HepG2 (cell line): ENCODE data around the gene SNUPN. TPM values are rescaled to one million over a fixed set of nuclear protein-coding genes. Genes with fewer than 3 reads are reported as not detected.

Experiments
- ATAC-seq: fragments of 200-7000 bp; cut with Tn5 transposase; 3 replicates; pipeline ENCODE4 v1.9.1; 2020; ENCODE audit warnings: mild to moderate bottlenecking, moderate library complexity
- BruUV-seq: library from RNA; stranded (reverse); fragments of 400-500 nt; replicated peaks from 2 replicates; lab custom pipeline; 2021; lab: Mats Ljungman, UMichigan
- CTCF ChIA-PET: fragments of 300-600 bp; formaldehyde crosslinking; extraction: SDS; loops from one replicate; lab custom pipeline; 2021; ENCODE audit warnings: low total read pairs, inconsistent platforms, low intra/inter-chr PET ratio; lab: Yijun Ruan, JAX
- POLR2A ChIA-PET: fragments of 350-600 bp; sonication (Branson Sonifier 250); formaldehyde crosslinking; loops from one replicate; lab custom pipeline; 2020; ENCODE audit warnings: antibody characterized with exemption, inconsistent platforms; lab: Yijun Ruan, JAX
- DNase-seq: peaks from one replicate; pipeline ENCODE4 v3.0.0-alpha.2; 2015; ENCODE audit warnings: low spot score
- FAIRE-seq: peaks from 3 replicates; lab custom pipeline; 2011; peaks lifted over from hg19 to GRCh38; lab: Jason Lieb, UNC
- H2AFZ ChIP-seq: one replicate; pipeline ENCODE4 v1.6.1; 2011; ENCODE audit warnings: low read length, inconsistent platforms
- H3K27ac ChIP-seq: fragments of 300-600 bp; 3 replicates; pipeline ENCODE4 v1.8.0; 2011; ENCODE audit warnings: mixed run types, mild to moderate bottlenecking, mixed read lengths, low read length, inconsistent platforms; ENCODE audit not compliant: insufficient read depth; ENCODE audit errors: extremely low read length
- H3K27me3 ChIP-seq, 2 experiments: fragments of 200-600 bp in 1 of 2; 2 replicates in 1 of 2; 3 replicates in 1 of 2; pipeline versions ENCODE4 v1.6.0 to v1.8.0; 2011; ENCODE audit warnings: low read length in 2 of 2, mild to moderate bottlenecking in 2 of 2, moderate library complexity in 2 of 2, inconsistent platforms in 1 of 2; ENCODE audit not compliant: insufficient read depth in 2 of 2, control insufficient read depth in 1 of 2
- H3K36me3 ChIP-seq, 2 experiments: fragments of 200-600 bp in 1 of 2; replicated peaks in 1 of 2; 2 replicates in 1 of 2; 3 replicates in 1 of 2; pipeline versions ENCODE4 v1.5.1 to v1.8.0; 2011; ENCODE audit warnings: low read length in 2 of 2, inconsistent platforms in 1 of 2; ENCODE audit not compliant: insufficient read depth in 2 of 2, control insufficient read depth in 1 of 2
- H3K4me1 ChIP-seq: 2 replicates; pipeline ENCODE4 v1.5.1; 2012; ENCODE audit warnings: low read length, inconsistent platforms; ENCODE audit not compliant: insufficient read depth
- H3K4me2 ChIP-seq: 2 replicates; pipeline ENCODE4 v1.6.0; 2011; ENCODE audit warnings: low read depth, low read length, inconsistent platforms
- H3K4me3 ChIP-seq, 3 experiments: fragments of 200-600 bp in 1 of 3; sonication (generic), shearing (Covaris generic) in 1 of 3; replicated peaks in 1 of 3; 2 replicates each; pipeline ENCODE4 v1.5.1; 2011 to 2016; ENCODE audit warnings: low read length in 3 of 3, inconsistent platforms in 2 of 3, low read depth in 2 of 3, mild to moderate bottlenecking in 2 of 3, control low read depth in 1 of 3, mixed read lengths in 1 of 3; ENCODE audit not compliant: insufficient read depth in 1 of 3
- H3K79me2 ChIP-seq: one replicate; pipeline ENCODE4 v1.6.1; 2011; ENCODE audit warnings: low read length, inconsistent platforms; ENCODE audit not compliant: insufficient read depth
- H3K9ac ChIP-seq: 2 replicates; pipeline ENCODE4 v1.6.0; 2011; ENCODE audit warnings: mild to moderate bottlenecking, low read depth, low read length, inconsistent platforms; ENCODE audit not compliant: insufficient read depth
- H3K9me3 ChIP-seq: 2 replicates; pipeline ENCODE4 v1.5.1; 2012; ENCODE audit warnings: mild to moderate bottlenecking, low read length
- H4K20me1 ChIP-seq: 2 replicates; pipeline ENCODE4 v1.6.0; 2011; ENCODE audit warnings: inconsistent platforms, mild to moderate bottlenecking, low read length, moderate library complexity; ENCODE audit not compliant: insufficient read depth
- ATF7 ChIP-seq, 2 experiments: fragments of 450-650 bp in 1 of 2; sonication (generic) in 1 of 2; formaldehyde crosslinking in 1 of 2; IDR thresholded peaks; 2 replicates each; pipeline versions ENCODE4 v1.4.0 to v1.6.1; 2016 to 2020; ENCODE audit warnings: antibody characterized with exemption in 1 of 2, mild to moderate bottlenecking in 1 of 2, missing genetic modification reagents in 1 of 2
- FUBP1 ChIP-seq: sonication (generic); formaldehyde crosslinking; IDR thresholded peaks from 2 replicates; pipeline ENCODE4 v1.5.1; 2020; ENCODE audit warnings: missing genetic modification reagents, mild to moderate bottlenecking, borderline replicate concordance
- HMGXB3 ChIP-seq: sonication (generic); formaldehyde crosslinking; IDR thresholded peaks from 2 replicates; pipeline ENCODE4 v1.4.0; 2020; ENCODE audit warnings: missing genetic modification reagents, borderline replicate concordance
- JUN ChIP-seq: sonication (generic); formaldehyde crosslinking; IDR thresholded peaks from 2 replicates; pipeline ENCODE4 v1.4.0; 2020; ENCODE audit warnings: mild to moderate bottlenecking, missing genetic modification reagents
- KDM5B ChIP-seq: sonication (generic); formaldehyde crosslinking; IDR thresholded peaks from 2 replicates; pipeline ENCODE4 v1.4.0; 2020; ENCODE audit warnings: missing genetic modification reagents, mild to moderate bottlenecking, borderline replicate concordance
- KLF13 ChIP-seq: sonication (generic); formaldehyde crosslinking; IDR thresholded peaks from 2 replicates; pipeline ENCODE4 v1.4.0; 2020; ENCODE audit warnings: mild to moderate bottlenecking, missing genetic modification reagents
- MYC ChIP-seq: sonication (generic); formaldehyde crosslinking; IDR thresholded peaks from 2 replicates; pipeline ENCODE4 v1.9.0; 2021; ENCODE audit warnings: missing genetic modification reagents, borderline replicate concordance
- YEATS2 ChIP-seq: sonication (generic); formaldehyde crosslinking; IDR thresholded peaks from 2 replicates; pipeline ENCODE4 v1.4.0; 2020; ENCODE audit warnings: missing genetic modification reagents, borderline replicate concordance
- ZKSCAN5 ChIP-seq: sonication (generic); formaldehyde crosslinking; IDR thresholded peaks from 2 replicates; pipeline ENCODE4 v1.5.1; 2020; ENCODE audit warnings: mild to moderate bottlenecking, missing genetic modification reagents
- ZNF383 ChIP-seq: sonication (generic); formaldehyde crosslinking; IDR thresholded peaks from 2 replicates; pipeline ENCODE4 v1.4.0; 2020; ENCODE audit warnings: missing genetic modification reagents, mild to moderate bottlenecking, borderline replicate concordance
- whole genome bisulfite sequencing: methylation state at CpG from one replicate; pipeline ENCODE4 v1.1.6; 2017; ENCODE audit warnings: low lambda C conversion rate; 5-methylcytosine and 5-hydroxymethylcytosine counted together
- in situ Hi-C: cut with HindIII; loops from 2 replicates; pipeline ENCODE4 v1.10.0; 2017; ENCODE audit warnings: low pct_unique_long_range_greater_than_20kb; ENCODE audit not compliant: extremely low pct_ligation_motif_present
- intact Hi-C: fragments of 100-400 bp; cut with micrococcal nuclease; formaldehyde crosslinking; loops from one replicate; pipeline ENCODE4 v1.10.0; 2022; ENCODE audit not compliant: unreplicated experiment
- polyA plus RNA-seq, 8 experiments: library from polyadenylated mRNA; depleted of rRNA in 3 of 8; stranded (reverse) in 7 of 8; unstranded in 1 of 8; fragments of >200 nt; fragmentation: Illumina TruSeq in 4 of 8; extraction: Trizol in 4 of 8; gene quantifications; 2 replicates each; pipeline versions ENCODE4 v1.2.1 to v1.2.3, GENCODE V29; 2011 to 2016; ENCODE audit warnings: low read depth in 4 of 8, missing spikeins in 1 of 8, mixed read lengths in 1 of 8; ENCODE audit not compliant: insufficient read depth in 1 of 8
- total RNA-seq, 5 experiments: library from RNA; depleted of rRNA; stranded (reverse); fragments of >200 nt; fragmentation: Illumina TruSeq; extraction: Trizol; gene quantifications; 2 replicates each; pipeline ENCODE4 v1.2.3, GENCODE V29; 2016; ENCODE audit warnings: low read depth in 1 of 5
- TF ChIP-seq, protein P1 (sequence below): sonication (generic); formaldehyde crosslinking; IDR thresholded peaks from 2 replicates; pipeline ENCODE4 v1.8.1; 2023; ENCODE audit warnings: missing genetic modification reagents, inconsistent platforms, borderline replicate concordance

Gene SNUPN
- total and polyA plus RNA-seq, 2 of the 13 experiments (the other 11 are each of a cell fraction or from before 2014, with no cell fraction given): 9.0 to 16.4 TPM

DNA sequence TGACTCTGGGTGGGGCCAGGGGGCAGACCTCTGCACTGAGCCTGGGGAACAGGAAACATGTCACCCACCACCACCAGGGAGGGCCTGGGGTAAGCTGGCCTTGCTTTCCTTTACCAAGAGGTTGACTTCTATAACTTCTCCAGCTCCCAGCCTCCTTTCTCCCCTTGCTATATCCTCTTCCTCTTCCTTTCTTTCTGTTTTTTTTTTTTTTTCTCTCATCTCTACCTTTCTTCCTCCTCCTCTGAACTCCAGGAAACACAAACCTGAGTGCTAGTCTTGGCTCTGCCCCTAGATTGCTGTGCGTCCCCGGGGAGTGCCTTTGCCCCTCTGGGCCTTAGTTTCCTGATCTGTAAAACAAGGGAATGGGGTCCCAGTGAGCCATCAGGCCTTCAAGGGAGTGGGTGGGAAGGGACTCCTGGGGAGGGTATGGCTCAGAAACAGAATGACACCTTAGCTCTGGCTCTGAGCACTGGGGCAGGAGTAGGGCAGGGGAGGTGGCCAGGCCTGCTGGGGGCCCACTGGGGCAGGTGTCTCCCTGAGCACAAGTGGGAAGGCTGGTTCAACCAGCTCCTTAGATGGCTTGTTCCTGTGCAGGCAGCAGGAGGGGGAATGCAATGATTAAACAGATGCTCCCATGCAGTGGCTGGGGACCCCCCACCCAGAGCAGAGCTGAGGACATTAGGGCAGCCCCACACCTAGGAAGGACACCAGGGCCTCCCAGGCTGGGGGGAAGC is 26.5 kb upstream of the SNUPN start (continued):
- TF ChIP-seq ZNF383 (0 out of 2 replicates have a peak, but pooled peaks have one; percentile 7), YEATS2 (CRISPR knock-in tag) (no peak), KLF13 (CRISPR knock-in tag) (no peak), MYC (CRISPR knock-in tag) (no peak)

- ChIA-PET CTCF (no interaction called here), POLR2A (interaction anchor here (0.8 to 5.3 kb wide), 9 partner anchors 10 to 196 kb away, joined by 3 to 47 read pairs (median 4); partner anchors contain the start of genes IMP3 and SNUPN)
- ATAC-seq: peak; percentile 21
- H3K79me2 ChIP-seq: peaks cover 78% of the 10 kb centered on the region
- H3K4me2 ChIP-seq: peak overlapping the region; percentile 97
- H3K36me3 ChIP-seq: peaks cover 3 to 6% of the 10 kb centered on the region in 2 experiments; a peak in 3 of 5 replicates
- peak; percentile 71 for FAIRE-seq
- in situ Hi-C loops (no loop called here), intact Hi-C loops (no loop called here)
- no peaks in the 10 kb centered on the region for H3K9me3 ChIP-seq
- peak overlapping the region; percentile 30 to 96 (median 33) for H3K4me3 ChIP-seq
- H3K27me3 ChIP-seq: no peaks in the 10 kb centered on the region; a peak in 1 of 5 replicates
- H3K27ac ChIP-seq: peak overlapping the region; percentile 44
- BruUV-seq: no TSS peak
- H2AFZ ChIP-seq: no peak overlapping the region
- peaks cover 27% of the 10 kb centered on the region for H4K20me1 ChIP-seq
- H3K9ac ChIP-seq: peak overlapping the region; percentile 89
- DNase-seq: peak; percentile 76
- H3K4me1 ChIP-seq: peaks cover 82% of the 10 kb centered on the region
- 26% methylated on average over 7 of the region's 9 CpGs for WGBS
- peak; percentile 30; the same call in 1 of the 2 replicates for TF ChIP-seq HMGXB3 (CRISPR knock-in tag)
- TF ChIP-seq ATF7 (IDR thresholded peaks at IDR 0.05): no peak
- peak; percentile 79; the same call in 1 of the 2 replicates for TF ChIP-seq ATF7 (CRISPR knock-in tag; IDR thresholded peaks at IDR 0.05)
- no peak for TF ChIP-seq FUBP1 (CRISPR knock-in tag)
- TF ChIP-seq JUN (CRISPR knock-in tag): peak; percentile 89
- TF ChIP-seq ZKSCAN5 (CRISPR knock-in tag): no peak
- TF ChIP-seq, protein P1, sequence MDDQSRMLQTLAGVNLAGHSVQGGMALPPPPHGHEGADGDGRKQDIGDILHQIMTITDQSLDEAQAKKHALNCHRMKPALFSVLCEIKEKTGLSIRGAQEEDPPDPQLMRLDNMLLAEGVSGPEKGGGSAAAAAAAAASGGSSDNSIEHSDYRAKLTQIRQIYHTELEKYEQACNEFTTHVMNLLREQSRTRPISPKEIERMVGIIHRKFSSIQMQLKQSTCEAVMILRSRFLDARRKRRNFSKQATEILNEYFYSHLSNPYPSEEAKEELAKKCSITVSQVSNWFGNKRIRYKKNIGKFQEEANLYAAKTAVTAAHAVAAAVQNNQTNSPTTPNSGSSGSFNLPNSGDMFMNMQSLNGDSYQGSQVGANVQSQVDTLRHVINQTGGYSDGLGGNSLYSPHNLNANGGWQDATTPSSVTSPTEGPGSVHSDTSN: no peak
- TF ChIP-seq KDM5B (CRISPR knock-in tag): 0 out of 2 replicates have a peak, but pooled peaks have one; percentile 68
Measured at GRCh38 chr15:75650908-75651809, 25.6 kb upstream of the SNUPN start.
